ENCODE results near the gene SLC12A8. TPM values are rescaled to one million over a fixed set of nuclear protein-coding genes. Genes with fewer than 3 reads are reported as not detected.

Gene SLC12A8
- total RNA-seq, 2 donors from 2014 or later, result 3.0 to 4.1 TPM

DNA sequence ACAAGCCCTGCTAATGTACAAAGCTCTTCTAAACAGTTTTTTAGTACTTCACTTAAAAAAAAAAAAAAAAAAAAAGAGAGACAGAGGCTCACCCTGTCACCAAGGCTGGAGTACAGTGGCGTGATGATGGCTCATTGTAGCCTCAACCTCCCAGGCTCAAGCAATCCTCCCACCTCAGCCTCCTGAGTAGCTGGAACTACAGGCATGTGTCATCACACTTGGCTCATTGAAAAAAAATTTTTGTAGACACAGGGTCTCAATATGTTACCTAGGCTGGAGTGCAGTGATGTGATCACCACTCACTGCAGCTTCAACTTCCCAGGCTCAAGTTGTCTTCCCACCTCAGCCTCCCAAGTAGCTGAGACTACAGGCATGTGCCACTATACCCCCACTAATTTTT, 109.1 kb downstream of the SLC12A8 start:
- TF ChIP-seq, protein P1, sequence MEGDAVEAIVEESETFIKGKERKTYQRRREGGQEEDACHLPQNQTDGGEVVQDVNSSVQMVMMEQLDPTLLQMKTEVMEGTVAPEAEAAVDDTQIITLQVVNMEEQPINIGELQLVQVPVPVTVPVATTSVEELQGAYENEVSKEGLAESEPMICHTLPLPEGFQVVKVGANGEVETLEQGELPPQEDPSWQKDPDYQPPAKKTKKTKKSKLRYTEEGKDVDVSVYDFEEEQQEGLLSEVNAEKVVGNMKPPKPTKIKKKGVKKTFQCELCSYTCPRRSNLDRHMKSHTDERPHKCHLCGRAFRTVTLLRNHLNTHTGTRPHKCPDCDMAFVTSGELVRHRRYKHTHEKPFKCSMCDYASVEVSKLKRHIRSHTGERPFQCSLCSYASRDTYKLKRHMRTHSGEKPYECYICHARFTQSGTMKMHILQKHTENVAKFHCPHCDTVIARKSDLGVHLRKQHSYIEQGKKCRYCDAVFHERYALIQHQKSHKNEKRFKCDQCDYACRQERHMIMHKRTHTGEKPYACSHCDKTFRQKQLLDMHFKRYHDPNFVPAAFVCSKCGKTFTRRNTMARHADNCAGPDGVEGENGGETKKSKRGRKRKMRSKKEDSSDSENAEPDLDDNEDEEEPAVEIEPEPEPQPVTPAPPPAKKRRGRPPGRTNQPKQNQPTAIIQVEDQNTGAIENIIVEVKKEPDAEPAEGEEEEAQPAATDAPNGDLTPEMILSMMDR (IDR thresholded peaks at IDR 0.05), result no peak
- Histone ChIP-seq H3K9me3 (peaks cover 8% of the 10 kb centered on the region), H3K4me1 (ENCODE audit: control insufficient read depth in 1 of 2, low read depth in 2 of 2) (peaks cover 11 to 12% of the 10 kb centered on the region in 2 donors), H3K4me3 (no peak overlapping the region), H3K27me3 (replicated peaks; ENCODE audit: insufficient read depth) (no peaks in the 10 kb centered on the region), H3K36me3 (no peaks in the 10 kb centered on the region), H3K27ac (no peak overlapping the region)
- DNase-seq (ENCODE audit: low spot score) (no peak), ATAC-seq (ENCODE audit: insufficient number of reproducible peaks, low FRiP score, low read depth) (no peak)

DNA sequence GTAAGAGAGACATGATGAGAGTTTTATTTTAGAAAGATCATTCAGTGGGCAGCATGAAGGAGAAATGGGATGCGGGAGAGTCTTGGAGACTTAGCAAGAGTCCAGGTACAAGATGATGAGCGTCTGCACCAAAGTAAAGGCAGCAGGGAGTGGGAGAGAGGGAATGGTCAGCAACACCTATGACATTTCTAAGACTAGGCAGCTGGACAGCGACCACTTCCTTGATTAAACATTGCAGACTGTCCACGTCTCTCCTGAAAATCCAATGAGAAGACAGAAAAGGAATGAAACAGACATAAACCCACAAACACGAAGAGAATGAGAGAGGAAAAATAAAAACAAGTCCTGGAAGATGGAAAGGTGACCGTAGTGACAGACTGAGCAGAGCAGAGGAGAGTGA, 110.1 kb downstream of the SLC12A8 start:
- TF ChIP-seq, protein P1 (IDR thresholded peaks at IDR 0.05), result no peak
- Histone ChIP-seq H3K36me3 (no peaks in the 10 kb centered on the region), H3K27ac (no peak overlapping the region), H3K4me1 (ENCODE audit: control insufficient read depth in 1 of 2, low read depth in 2 of 2) (peaks cover 2% of the 10 kb centered on the region in 2 donors), H3K27me3 (replicated peaks; ENCODE audit: insufficient read depth) (no peaks in the 10 kb centered on the region), H3K4me3 (no peak overlapping the region), H3K9me3 (peaks cover 8% of the 10 kb centered on the region)
- no peak for DNase-seq (ENCODE audit: low spot score)
- no peak for ATAC-seq (ENCODE audit: insufficient number of reproducible peaks, low FRiP score, low read depth)

DNA sequence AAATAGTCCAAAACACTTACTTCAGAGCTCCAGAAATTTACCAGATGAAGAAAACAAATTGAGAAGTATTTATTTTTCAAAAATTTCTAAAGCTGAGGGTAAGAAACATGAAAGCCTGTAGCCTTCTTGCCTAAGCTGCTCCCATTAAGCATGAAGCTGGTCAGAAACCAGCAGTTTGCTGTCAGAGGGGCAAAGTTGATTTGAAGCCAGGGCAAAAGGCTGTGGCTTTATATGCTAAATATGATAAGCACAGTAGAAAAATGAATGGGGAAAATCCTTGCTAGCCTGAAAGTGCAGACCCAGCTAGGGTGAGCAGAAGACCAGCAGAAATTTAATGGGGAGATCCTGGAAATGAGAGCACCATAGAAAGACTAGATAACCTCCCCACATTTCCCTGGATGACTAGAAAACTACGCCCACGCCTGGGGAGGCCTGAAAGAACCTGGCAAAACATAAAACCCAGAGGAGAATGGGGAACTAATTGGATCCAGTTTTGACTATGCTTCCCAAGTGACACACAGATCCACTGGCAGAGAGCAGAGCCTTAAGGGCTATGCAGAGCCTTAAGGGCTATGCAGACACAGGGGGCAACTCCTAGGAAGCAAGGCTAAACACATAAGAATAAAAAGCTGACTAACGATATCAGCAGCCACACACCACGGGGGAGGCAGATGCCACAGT, 113.8 kb downstream of the SLC12A8 start:
- Histone ChIP-seq H3K9me3 (peaks cover 6% of the 10 kb centered on the region), H3K27me3 (replicated peaks; ENCODE audit: insufficient read depth) (no peaks in the 10 kb centered on the region), H3K4me1 (ENCODE audit: control insufficient read depth in 1 of 2, low read depth in 2 of 2) (no peaks in the 10 kb centered on the region), H3K36me3 (no peaks in the 10 kb centered on the region), H3K4me3 (no peak overlapping the region), H3K27ac (no peak overlapping the region)
- ATAC-seq (ENCODE audit: insufficient number of reproducible peaks, low FRiP score, low read depth), result no peak
- TF ChIP-seq, protein P1 (IDR thresholded peaks at IDR 0.05), result no peak
- DNase-seq (ENCODE audit: low spot score), result no peak

DNA sequence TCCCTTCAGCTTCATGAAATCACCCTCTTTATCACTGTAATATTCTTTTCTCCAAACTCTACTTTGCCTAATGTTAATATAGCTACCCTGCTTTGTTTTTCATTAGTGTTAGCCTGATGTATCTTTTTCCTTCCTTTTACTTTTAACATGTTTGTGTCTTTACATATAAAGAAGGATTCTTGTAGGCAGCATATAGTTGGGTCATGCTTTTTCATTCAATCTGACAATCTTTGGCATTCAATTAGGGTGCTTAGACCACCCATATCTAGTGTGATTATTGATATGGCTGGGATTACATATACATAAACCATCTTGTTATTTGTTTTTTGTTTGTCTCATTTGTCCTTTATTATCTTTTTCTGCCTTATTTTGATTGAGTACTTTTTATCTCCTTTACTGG, 121.9 kb downstream of the SLC12A8 start:
- H3K9me3 ChIP-seq, result no peaks in the 10 kb centered on the region
- H3K27ac ChIP-seq, result no peak overlapping the region
- DNase-seq (ENCODE audit: low spot score), result no peak
- TF ChIP-seq, protein P1 (IDR thresholded peaks at IDR 0.05), result no peak
- no peaks in the 10 kb centered on the region for H3K4me1 ChIP-seq (ENCODE audit: control insufficient read depth in 1 of 2, low read depth in 2 of 2)
- no peak overlapping the region for H3K4me3 ChIP-seq
- H3K36me3 ChIP-seq, result no peaks in the 10 kb centered on the region
- no peaks in the 10 kb centered on the region for H3K27me3 ChIP-seq (replicated peaks; ENCODE audit: insufficient read depth)
- ATAC-seq (ENCODE audit: insufficient number of reproducible peaks, low FRiP score, low read depth), result no peak

DNA sequence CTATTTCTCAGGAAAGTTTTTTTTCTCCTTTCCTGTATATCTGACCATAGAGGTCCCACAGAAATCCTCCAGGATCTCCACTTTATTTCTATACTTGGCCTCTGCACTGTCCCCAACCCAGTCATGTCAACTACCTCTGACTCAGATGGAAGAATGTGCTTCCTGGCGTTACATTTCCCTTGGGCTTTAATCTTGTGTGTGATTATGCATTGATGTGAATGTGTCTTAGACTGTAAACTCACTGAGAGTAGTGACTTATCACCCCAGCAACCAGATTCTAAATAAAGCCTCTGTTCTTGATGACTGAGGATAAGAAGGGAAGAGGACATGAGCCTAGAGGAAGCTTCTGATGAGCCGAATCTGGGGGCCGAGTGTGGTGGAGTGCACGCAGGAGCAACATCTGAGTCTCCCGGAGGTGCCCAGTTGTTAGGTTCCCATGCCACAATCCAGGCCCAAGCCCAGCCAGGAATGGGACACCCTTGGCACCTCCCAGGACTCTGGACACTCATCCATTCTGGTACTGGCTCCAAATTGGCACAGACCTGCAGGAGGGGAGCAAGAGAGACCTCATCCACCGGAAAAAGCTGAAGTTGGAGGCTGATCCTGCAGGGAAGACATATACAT, 124.7 kb downstream of the SLC12A8 start:
- DNase-seq (ENCODE audit: low spot score), result no peak
- Histone ChIP-seq H3K27ac (no peak overlapping the region), H3K4me3 (no peak overlapping the region), H3K9me3 (no peaks in the 10 kb centered on the region), H3K27me3 (replicated peaks; ENCODE audit: insufficient read depth) (no peaks in the 10 kb centered on the region), H3K4me1 (ENCODE audit: control insufficient read depth in 1 of 2, low read depth in 2 of 2) (no peaks in the 10 kb centered on the region), H3K36me3 (no peaks in the 10 kb centered on the region)
- no peak for ATAC-seq (ENCODE audit: insufficient number of reproducible peaks, low FRiP score, low read depth)
- TF ChIP-seq, protein P1 (IDR thresholded peaks at IDR 0.05), result no peak

All from thoracic aorta (tissue), 2 donors.